GM18861 (cell line): ENCODE data around the gene LRRC26.

ENCODE experiments used
- ATAC-seq: cut with Tn5 transposase; IDR thresholded peaks from one replicate; pipeline ENCODE4 v1.9.1; 2021; ENCODE audit not compliant: unreplicated experiment

The LRRC26 gene

DNA sequence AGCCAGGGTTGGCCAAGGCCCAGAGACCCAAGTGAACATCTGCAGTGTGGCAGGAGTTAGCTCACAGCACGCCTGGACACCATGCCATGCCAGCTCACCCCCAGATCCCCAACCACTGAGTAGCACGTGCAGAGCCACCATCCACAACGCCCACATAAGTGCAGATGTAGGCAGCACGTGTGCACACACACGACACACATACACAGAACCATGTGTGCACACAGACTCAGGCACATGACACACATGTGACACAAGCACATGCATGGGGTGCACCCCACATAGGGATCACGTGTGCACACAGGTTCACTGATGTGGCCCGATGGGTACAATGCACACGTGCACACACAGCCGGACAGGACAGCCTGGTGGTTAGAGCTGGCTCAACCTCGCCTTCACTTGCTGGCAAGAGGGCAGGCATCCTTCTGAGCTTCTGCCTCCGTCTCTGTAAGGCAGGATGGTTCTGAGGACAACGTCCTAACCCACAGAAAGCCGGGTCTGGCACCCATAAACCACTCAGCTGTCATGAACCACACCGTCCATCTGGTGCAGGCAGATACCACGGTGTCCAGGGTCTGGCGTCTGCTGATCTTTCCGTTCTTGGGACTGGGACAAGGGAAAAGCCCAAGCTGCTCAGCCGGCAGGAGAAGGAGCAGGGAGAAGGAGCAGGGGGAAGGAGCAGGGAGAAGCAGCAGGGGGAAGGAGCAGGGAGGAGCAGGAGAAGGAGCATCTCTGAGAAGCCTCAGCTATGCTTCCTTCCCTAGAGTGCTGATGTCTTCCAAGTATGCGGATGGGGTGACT is 12.0 kb downstream of the LRRC26 start:
- ATAC-seq = no peak

DNA sequence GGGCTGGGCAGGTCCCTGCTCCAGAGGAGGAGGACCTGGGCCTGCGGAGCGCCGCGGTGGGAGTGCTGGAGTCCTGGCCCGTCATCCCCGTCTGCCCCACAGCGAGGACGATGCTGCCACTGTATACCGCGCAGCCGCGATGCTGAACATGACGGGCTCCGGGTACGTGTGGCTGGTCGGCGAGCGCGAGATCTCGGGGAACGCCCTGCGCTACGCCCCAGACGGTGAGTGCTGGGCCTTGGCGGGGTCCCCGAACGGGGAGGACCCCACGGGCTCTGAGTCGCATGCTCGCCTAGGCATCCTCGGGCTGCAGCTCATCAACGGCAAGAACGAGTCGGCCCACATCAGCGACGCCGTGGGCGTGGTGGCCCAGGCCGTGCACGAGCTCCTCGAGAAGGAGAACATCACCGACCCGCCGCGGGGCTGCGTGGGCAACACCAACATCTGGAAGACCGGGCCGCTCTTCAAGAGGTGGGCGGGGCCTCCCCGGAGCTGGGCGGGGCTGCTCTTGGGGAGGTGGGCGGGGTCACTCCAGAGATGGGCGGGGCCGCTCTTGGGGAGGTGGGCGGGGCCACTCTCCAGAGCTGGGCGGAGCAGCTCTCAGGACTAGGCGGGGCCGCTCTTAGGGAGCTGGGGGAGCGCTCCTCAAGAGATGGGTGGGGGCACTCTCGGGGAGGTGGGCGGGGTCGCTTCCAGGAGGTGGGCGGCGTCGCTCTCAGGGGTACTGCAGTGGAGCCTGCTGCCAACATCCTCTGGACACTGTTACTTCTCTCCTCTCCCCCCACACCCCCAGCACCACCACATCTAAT is 13.1 kb downstream of the LRRC26 start:
- ATAC-seq = no peak

DNA sequence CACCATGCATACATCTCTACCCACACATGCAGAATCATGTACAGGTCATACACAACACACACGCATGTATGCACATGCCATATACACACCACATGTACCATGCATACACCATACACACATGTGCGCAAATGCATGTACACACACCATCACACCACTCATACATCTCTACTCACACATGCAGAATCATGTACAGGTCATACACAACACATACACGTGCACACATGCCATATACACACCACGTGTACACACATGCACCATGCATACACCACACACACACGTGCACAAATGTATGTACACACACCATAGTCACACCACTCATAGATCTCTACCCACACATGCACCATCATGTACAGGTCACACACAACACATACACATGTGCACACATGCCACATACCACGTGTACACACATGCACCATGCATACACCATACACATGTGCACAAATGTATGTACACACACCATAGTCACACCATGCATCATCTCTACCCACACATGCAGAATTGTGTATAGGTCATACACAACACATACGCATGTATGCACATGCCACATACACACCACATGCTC is 16.9 kb downstream of the LRRC26 start:
- ATAC-seq = no peak

DNA sequence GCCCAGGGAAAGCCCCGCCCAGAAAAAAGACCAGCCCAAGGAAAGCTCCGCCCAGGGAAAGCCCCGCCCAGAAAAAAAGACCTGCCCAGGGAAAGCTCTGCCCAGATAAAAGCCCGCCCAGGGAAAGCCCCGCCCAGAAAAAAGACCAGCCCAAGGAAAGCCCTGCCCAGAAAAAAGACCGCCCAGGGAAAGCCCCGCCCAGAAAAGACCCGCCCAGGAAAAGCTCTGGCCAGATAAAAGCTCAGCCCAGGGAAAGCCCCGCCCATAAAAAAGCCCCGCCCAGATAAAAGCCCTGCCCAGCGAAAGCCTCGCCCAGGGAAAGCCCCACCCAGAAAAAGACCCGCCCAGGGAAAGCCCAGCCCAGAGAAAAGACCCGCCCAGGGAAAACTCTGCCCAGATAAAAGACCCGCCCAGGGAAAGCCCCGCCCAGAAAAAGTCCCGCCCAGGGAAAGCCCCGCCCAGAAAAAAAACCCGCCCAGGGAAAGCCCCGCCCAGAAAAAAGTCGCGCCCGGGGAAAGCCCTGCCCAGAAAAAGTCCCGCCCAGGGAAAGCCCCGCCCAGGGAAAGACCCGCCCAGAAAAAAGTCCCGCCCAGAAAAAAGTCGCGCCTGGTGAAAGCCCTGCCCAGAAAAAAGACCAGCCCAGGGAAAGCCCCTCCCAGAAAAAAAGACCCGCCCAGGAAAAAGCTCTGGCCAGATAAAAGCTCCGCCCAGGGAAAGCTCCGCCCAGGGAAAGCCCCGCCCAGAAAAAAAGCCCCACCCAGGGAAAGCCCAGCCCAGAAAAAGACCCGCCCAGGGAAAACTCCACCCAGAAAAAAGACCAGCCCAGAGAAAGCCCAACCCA is 19.0 kb downstream of the LRRC26 start:
- ATAC-seq = no peak

DNA sequence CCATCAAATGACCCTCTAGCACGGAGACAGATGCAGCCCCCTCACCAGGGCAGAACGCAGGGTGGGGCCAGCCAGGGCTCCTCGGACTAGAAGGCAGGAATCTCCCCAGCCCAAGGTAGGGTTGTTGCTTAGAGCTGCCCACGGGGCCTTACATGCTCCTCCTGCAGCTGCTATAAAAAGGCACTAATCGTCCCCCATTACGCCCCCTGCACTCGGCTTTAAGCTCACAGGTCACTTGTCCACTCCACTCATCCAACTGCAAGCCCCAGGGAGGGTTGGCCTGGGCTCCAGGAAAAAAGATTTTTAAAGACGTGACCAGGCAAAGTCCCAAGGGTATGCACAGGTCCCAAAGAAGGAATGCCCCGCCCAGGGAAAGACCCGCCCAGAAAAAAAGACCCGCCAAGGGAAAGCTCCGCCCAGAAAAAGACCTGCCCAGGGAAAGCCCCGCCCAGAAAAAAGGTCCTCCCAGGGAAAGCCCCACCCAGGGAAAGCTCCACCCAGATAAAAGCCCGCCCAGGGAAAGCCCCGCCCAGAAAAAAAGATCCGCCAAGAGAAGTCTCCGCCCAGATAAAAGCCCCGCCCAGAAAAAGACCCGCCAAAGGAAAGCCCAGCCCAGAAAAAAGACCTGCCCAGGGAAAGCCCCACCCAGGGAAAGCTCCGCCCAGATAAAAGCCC is 19.8 kb downstream of the LRRC26 start:
- no peak for ATAC-seq

DNA sequence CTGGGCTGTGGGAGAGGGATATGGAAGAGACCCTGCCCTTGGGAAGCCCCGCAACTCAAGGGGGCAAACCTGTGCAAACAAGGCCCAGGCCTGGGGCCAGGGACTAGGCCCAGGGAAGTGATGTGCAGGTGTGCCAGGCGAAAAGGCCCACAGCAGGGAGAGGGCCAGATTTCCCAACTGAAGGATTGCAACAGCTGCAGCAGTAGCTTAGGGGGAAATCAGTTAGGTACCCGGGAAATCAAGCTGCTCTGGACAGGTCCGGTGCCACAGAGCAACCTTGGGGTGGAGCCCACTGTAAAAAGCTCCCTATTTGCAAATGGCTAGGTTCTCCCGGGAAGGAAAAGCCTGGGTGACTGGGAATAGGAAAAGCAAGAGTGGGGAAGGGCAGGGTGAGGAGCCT is 20.5 kb downstream of the LRRC26 start:
- ATAC-seq = no peak

DNA sequence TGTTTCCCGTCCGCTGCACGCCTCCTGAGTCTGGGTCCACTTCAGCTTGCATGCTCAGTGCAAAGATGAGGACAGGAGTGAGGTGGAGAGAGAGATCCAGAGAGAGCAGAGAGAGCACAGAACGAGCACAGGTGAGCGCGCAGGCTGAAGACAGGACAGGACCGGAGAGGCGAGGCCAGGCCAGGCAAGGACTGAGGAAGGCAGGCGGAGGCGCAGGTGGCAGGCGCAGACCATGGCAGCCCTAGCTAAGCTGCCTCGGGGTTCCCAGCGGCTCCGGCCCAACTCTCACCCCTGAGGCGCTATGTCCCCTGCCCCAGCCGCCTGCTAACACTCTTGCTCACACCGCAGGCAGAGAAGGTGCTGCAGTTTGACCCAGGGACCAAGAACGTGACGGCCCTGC is 21.2 kb downstream of the LRRC26 start:
- no peak for ATAC-seq

DNA sequence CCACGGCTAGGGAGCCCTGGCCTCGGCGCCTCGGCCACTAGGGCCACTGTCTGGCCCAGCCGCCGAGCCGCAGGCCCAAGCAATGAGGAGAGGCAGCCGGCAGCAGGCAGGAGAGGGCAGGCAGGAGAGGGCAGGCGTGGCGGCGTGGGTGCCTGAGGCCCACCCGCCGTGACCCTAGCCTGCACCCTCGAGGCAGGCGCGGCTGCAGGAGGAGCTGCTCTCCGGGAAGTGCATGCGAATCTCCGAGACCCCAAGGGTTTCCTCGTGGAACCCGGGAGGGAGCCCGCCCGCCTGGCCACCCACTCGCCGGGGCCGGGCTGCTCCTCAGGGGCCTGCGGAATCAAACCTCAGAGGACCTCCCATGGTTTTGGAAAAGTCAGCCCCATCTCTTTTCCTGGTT is 21.6 kb downstream of the LRRC26 start:
- ATAC-seq = no peak

DNA sequence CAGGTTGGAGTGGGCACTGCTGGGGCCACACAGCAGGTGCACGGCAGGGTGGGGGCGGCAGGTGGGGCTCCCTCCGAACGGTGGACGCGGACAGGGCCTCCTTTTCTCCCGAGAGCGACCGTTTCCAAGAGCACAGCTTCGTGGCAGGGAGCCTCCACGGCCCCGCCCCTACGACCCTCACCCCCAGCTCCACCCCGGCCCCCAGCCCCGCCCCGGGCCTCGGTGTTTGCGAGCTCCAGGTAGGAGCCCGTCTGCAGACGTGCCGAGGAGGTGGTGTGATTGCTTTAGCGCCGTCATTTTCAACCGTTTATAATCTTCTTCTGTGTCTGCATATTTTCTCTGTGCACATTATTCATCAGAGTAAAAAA is 22.1 kb downstream of the LRRC26 start:
- ATAC-seq = no peak

DNA sequence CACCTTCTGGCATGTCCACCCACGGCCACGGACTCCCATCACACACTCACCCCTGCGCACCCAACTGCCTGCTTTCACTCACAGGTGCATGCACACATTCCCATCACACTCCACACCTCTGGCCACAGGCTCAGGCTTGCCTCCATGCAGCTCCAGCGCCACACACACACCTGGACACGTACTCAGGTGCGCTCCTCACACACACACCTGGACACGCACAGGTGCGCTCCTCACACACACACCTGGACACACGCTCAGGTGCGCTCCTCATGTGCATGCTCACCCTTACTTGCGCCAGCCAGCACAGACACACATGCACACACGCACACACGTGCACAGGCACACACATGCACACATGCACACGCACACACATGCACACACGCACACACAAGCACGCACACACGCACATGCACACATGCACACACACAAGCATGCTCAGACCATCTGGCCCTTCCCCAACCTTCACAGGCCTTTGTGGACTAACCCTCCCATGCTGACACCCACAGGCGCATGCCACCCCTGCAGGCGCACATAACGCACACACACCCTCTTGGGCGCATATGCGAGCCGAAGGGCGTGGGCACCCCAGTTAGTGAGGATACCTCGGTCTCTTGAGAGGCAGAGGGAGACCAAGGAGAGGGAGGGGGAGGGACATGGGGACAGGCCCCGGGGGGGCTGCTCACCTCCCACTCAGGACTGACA is 22.6 kb downstream of the LRRC26 start:
- no peak for ATAC-seq

DNA sequence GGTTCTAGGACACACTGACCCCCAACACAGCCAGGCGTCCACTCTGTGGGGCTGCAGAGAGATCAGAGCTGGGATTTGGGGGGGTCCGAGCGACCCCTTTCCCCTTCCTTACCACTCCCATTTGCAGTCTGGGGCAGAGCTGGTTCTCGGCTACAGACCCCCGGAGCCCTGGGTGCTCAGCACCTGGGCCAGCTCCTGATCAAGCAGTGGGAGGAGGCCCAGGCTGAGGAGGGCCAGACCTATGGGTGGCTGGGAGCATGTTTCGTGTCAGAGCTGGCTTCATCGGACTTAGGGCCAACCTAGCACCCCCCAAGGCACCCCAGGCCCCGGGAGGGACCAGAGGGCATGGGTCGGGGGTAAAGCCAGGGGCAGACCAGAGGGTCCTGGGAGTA is 23.3 kb downstream of the LRRC26 start:
- no peak for ATAC-seq

DNA sequence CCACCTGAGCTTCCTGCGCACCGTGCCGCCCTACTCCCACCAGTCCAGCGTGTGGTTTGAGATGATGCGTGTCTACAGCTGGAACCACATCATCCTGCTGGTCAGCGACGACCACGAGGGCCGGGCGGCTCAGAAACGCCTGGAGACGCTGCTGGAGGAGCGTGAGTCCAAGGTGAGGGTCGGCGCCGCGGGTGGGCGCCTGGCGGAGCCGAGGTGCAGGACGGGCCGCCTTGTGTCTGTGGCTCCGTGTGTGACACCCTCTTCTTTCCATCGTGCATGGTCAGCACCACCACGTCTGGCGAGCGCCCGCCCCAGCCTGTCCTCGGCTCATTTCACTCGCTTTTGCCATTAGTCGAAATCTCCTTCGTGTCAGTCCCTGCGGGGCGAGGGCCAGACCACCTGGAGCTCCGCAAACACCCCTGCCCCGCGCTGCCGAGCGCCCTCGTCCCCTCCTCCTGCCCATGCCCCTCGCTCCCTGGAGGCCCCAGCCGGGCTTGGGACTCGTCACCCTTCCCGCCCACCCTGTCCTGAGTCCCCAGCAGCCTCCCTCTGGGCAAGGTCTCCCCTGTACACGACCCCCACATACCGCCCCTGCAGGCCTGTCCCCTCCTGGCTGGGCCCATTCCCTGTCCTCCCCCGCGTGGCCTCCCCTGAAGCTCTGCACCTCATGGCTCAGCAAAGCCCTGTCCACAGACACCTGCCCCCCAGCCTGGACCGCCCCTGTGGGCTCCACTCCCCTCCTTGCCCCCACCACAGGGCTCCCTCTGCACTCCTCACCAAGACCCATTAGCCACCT is 23.9 kb downstream of the LRRC26 start:
- ATAC-seq = no peak

DNA sequence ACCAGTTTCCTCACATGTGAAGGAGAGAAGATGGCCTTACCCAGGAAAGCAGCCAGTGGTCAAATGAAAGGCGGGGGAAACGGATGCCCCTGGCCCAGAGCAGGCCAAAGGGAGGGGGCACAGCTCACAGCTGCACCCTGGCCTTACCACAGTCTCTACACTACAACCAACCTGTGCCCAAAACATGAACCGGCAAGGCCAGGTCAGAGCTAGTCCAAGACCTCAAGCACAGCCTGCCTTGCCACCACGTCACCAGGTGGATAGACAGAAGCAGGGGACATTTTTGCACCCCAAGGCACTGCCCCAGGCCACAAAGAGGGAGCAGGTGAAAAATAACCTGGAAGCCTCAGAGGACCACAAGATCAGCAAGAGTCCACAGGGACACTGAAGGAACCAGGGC is 26.4 kb downstream of the LRRC26 start:
- ATAC-seq = no peak

DNA sequence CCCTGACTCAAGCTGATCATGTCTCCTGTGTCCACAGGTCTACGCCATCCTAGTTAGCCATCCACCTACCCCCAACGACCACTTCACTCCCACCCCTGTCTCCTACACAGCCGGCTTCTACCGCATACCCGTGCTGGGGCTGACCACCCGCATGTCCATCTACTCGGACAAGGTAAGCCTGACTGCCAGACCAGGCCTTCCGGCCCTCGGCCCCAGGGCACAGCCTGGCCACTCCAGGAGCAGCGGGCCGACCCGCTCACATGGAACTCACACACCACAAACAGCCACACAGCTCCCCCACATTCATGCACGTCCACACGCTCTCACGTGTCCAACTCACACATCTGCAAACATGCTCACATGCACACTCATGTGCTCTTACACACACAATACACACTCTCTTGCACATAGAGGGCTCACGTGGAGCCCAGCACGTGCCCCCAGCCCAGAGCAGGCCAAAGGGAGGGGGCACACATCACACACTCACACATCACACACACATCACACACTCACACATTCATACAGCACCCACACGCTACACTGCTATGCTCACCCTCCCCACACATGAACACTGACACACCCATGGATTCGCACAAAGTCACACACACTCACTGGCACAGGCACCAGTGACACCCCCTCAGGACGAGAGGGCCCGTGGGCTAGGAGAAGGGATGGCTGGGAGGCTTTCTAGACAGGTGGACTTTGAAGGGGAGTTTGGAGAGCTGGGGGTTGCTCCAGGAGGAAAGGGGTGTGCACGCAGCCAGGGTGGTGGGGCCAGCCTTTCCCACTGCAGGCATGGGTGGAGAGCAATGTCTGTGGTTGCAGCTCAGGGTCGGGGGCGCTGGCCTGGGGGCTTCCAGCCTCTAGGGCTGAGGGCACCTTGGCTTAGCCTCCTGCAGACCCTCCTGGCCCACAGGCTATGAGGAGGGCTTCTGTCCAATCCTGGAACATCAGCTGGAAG is 27.6 kb downstream of the LRRC26 start:
- no peak for ATAC-seq

DNA sequence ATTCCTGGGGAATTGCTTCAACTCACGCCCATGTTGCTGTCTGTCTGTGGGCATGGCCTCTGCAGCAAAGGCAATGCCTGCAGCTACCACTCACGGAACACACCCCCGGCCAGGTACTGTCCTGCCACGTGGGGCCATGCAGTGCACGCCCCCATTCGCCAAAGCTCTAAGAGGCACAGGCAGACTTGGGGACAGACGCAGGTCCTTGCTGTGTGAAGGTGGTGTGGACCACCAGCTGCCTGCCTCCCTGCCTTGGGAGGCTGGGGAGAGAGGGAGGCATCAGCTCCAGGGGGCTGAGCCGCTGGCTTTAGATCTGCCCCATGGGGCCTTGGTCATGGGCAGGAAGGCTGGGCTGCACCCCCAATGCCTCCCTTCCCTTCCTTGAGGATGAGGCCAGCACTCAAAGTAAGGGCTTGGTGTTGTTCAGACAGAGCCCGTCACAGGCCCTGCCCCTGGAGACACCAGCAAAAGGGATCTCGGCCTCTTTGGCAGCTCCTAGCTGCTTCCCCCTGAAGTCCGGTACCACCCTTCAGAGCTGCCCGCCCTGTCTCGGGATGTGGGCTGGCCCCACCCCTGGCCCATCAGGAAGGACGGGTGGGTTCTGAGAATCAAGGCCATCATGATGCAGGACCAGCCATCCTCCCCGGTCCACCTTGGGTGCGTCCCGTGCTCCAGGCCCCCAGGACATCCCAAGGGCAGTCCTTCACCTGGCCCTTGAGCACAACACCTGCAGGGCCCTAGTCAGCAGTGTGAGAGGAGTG is 28.6 kb downstream of the LRRC26 start:
- no peak for ATAC-seq

DNA sequence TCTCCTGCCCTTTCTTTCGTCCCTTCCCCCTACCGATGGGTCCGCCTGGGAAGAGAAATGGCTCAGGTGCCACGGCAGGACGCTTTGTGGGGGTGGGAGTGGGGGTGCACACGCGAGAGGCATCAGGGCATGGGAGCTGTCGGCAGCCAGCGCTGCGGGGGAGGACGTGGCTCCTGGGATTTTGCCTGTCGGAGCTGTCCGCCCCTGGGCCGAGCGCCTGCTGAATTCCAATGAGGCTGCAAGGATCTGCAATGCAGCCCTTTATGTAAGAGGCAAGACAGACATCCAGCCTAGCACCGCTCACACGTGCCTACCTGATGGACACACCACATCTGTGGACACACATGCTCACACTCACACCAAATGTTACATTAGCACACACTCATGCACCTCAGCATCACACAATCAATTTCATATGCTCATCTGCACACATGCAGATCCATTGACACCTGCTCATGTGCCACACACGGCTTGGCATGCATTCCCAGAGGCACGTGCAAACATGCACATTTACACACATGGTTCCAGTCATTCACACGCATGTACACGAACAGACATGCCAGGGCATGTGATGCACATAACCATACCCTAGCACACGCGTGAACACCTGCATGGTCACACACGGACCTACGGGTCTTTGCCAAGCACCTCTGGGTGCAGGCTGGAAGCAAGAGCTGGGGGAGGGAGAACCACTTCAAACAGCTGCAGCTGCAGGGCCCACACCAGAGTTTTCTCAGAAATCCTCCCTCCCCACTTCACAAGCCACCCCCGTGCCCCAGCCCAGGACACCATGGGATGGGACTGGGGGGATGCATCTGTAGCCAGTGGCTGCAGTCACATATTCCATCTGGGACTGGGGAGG is 29.5 kb downstream of the LRRC26 start:
- ATAC-seq = no peak
